Fibroblast of the conjunctiva (primary cell): ENCODE measurements around the gene TACR1.
"Not testable (repeated sequence)": the region's sequence is repeated elsewhere in the genome, so short reads cannot be mapped to it uniquely, and the experiment has no call there.

Experiments
- DNase-seq: peaks from one replicate; pipeline ENCODE4 v3.0.0-alpha.2; 2010; ENCODE audit warnings: low read depth

Gene TACR1, protein sequence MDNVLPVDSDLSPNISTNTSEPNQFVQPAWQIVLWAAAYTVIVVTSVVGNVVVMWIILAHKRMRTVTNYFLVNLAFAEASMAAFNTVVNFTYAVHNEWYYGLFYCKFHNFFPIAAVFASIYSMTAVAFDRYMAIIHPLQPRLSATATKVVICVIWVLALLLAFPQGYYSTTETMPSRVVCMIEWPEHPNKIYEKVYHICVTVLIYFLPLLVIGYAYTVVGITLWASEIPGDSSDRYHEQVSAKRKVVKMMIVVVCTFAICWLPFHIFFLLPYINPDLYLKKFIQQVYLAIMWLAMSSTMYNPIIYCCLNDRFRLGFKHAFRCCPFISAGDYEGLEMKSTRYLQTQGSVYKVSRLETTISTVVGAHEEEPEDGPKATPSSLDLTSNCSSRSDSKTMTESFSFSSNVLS

DNA sequence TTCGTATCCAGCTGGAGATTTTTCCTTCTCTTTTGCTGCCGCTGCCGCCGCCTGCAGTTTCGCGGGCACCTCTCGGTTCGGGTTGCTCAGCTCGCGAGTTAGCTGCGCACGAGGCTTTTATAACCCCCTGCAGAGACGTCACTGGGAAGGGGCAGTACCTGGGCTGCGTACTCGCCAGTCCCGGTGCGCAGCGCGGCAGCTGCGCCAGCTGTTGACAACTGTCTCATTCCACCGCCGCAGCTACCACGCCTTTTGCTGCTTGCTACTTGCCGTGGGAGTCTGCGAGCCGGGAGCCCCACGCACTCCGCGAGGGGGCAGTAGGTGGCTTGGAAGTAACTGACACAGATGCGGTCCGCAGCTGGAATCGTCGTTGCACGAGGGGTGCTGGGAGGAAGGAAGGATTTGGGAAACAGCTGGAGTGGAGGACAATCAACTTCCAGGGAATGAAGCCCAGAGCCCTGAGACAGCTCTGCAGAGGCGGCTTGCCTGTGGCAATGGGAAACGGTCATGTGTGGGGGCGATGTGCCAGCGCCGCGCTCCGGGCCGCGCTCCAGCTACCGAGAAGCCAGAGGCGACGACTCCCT is at the start of gene TACR1:
TACR1 (minus strand) TSS at position 93 of the 584 bp plus-strand sequence. CDS start 586 bp downstream, outside the sequence.
- peak; percentile 50 for DNase-seq

DNA sequence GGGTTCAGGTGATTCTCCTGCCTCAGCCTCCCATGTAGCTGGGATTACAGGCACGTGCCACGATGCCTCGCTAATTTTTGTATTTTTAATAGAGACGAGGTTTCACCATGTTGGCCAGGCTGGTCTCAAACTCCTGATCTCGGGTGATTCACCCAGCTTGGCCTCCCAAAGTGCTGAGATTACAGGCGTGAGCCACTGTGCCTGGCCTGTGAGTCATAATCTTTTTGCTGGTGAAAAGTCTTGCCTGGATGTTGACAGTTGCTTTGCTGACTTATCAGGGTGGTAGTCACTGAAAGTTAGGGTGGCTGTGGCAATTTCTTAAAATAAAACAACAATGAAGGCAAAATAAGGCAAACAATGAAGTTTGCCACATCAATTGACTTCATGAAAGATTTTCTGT is 49.3 kb upstream of the TACR1 start:
- DNase-seq, result not testable (repeated sequence)

DNA sequence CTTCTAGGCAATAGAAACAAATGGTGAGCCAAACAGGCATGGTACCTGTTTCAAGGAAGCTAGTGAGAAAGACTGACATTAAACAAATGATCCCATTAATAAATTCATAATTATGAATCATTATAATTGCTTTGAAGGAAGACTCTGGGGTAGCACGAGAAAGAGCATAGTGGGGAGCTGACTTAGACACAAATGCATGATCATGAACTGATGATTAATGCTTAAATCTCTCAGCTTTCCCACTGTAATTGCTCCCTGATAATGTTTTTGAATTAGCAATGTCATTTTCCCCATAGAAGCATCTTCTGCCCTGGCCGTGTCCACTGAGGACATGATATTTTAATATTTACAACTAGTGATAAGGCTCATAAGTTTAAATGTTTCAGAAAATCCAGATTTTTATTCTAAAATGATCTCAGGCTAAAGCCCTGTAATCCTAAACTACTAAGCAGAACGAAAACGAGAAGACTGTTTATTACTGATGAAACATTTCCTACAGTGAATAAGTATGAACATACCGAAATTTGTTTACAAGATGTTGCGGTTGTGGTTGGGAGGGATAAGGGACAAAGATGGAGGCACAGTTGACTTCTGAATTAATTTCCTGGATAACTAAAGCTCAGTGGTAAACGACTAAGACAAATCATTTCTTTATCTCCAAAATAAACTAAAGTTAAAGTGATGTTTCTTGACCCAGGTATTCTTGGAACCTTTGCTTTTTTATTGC is 47.3 kb upstream of the TACR1 start:
- no peak for DNase-seq

DNA sequence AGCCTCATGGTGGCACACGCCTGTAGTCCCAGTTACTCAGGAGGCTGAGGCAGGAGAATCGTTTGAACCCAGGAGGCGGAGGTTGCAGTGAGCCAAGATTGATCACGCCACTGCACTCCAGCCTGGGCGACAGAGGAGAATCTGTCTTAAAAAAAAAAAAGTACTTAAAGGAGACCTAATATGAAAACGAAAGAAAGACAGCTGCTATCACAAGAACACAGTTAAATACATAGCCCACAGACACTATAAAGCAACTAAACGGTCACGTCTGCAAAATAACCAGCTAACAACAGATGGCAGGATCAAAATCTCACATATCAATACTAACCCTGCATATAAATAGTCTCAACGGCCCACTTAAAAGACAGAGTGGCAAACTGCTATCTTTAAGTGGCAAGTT is 43.9 kb upstream of the TACR1 start:
- no peak for DNase-seq

DNA sequence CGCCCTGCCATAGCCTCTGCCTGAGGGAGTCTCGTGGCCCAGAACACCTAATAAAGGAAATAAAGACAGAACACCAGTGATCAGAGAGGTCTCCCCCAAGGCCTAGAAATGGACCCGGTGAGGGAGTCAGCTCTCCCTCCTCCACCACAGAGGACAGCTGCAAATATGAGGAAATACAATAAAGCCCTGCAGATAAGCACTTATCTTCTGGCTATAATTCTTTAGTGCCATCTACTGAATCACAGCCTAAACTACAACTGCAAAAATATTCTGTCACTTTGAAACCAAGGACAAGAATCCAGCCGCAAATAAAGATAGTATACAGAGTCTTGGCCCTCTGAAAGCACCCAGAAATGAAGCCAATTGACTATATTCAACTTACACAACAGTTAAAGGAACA is 42.4 kb upstream of the TACR1 start:
- no peak for DNase-seq

DNA sequence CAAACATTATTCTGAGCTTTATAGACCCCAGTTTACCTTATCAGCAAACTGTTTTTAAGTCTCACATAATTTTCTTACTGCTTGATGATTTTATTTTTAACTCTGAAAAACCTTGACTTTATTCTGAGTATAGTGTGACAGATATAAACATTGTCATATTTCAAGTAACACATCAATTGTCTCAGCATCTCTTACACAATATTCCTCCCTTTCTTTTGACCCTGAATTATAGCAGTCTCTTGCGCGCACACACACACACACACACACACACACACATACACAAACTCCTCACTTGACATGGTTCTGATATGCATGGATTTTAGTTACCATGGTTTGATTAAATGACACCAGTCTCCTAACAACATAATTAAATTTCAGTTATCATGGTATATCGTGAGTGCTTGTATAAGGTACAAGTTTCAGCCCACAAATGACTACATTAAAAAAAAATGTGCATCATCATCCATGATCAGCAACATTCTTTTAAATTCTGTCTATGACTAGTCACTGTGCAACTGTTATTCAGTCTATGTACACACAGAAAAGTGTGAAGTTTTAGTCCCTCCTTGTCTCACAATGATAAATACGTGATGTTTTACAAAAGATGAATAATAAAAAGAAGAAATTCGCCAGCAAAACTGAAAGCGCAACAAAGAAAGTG is 39.5 kb upstream of the TACR1 start:
- DNase-seq, result peak; percentile 29

DNA sequence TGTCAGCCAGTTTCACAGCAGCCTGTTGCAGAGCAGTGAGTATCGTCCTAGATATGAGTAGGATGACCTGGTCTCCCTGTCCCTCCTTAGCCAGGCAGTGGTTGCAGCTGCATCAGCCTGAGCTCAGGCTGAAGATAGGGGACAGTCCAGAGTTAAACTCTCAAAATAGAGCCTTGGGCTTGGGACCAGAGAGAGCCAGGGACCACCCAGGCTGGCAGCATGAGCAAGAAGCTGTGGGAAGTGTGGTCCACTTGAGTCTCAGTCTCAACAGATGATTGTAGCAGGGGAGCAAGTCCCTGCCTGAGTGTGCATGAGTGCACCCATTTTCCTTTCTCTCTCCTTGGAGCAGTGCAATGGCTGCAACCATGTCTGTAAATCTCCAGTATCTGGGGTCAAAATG is 38.0 kb upstream of the TACR1 start:
- DNase-seq, result no peak

DNA sequence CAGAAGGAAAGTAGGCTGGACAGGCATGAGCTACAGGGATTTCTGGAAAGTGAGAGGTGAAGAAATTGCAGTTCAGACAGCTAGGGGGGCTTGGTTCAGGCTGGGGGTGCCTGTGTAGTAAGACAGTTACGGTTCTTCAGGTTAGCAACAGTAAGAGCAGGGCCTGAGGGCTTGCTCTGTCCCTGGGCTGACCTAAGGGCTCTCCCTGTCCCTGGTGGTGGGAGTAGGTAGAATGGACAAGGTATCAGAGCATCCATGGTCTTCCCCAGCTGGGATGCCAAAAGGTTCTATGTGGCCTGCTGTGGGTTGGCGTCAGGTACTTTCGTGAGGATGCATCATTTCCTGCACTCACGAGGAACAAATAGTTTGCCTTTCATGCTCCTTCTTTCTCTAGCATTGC is 34.6 kb upstream of the TACR1 start:
- DNase-seq, result no peak

DNA sequence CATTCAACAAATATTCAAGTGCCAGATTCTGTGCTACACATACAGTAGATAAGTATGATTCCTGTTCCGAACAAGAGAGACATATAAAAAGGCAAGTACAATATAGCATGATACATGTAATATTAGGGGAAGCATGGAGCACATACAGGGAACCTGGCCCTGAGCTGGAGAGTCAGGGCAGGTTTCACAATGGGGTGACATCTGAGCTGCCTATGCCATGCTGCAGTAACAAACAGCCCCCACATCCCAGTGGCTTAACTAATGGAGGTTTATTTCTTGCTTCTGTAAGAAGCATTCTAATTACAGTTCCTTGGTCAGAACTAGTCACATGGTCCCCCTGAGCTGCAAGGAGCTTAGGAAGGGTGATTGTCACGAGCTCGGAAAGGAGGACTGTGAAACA is 27.3 kb upstream of the TACR1 start:
- no peak for DNase-seq

DNA sequence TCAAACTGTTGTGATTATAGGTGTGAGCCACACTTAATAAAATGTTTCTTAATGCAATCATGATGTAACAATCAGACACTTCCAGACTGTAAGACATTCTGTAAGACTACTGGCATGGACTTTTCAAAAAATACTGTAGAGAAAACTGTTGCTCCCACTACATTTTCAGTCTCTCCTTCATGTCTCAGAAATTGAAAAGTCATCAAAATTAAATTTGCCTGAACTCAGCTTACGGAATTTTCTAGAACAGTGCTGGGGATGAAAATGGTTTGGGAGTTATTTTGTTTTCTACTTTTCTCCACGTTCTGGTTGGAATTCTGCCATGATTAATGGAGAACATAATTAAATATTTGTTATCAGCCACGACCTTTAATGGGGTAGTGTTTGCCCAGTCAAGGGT is 26.8 kb upstream of the TACR1 start:
- DNase-seq, result no peak

DNA sequence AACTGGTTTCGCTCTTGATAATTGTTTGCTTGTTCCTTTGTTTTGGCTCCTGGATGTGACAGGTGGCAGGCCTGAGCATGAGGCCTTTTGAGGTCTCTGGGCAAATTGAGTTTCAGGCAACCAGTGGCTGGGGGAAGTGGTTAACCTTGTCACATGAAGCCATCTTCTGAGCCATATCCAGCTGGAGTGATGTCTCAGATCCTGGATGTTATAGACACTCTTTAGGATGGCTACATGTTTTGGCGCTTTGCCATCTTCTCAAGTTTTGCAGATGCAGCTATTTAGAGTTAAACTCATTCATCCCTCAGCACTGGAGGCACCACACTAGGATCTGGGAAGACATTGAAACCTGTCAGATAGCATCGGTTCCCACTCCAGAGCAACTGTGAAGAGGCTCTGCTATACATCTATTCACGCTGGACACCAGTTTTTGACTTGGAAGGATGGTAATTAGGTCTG is 25.3 kb upstream of the TACR1 start:
- DNase-seq, result no peak

DNA sequence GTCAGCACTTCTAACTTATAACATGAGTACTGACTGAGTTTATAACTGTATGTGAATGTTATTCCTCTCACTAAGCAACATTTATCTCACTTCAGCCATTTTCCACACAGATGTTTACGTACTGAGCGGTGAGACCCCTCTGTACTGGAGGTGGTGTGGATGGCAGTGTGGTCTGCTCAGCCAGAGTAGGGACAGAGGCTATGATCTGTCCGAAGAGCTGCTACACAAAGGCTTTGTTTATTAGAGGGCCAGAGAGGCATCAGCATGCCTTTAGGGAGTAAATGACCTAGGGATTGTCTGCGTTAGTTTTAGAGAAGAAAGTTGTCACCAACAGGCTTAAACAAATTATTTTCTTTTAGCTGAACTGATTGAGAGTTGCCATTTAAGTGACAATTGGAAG is 23.2 kb upstream of the TACR1 start:
- no peak for DNase-seq

DNA sequence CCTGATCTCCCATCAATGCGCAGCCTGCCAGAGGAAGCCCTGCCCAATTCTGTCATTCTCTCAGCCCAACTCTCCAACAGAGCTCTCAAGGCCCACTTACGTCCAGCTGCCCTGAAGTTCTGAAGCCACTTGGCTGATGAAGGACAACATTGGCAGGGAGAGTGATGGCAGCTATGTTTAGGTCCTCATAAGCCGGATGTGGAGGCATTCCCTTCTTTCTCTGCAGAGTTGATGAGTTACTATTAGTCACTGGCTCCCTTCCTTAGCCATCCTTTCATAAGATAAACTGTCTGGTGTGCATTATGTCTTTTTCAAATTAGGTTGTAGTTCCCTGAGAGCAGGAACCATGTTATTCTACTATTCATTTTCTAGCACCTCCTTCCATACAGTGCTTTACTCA is 22.5 kb upstream of the TACR1 start:
- peak; percentile 21 for DNase-seq

DNA sequence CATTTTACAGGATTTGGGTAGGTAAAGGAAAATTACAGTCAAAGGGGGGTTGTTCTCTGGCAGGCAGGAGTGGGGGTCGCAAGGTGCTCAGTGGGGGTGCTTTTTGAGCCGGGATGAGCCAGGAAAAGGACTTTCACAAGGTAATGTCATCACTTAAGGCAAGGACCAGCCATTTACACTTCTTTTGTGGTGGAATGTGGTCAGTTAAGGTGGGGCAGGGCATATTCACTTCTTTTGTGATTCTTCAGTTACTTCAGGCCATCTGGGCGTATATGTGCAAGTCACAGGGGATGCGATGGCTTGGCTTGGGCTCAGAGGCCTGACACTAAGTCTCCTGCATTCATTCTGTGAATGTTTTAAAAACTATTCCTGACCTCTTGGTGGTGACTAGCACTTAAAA is 19.9 kb upstream of the TACR1 start:
- DNase-seq, result not testable (repeated sequence)

DNA sequence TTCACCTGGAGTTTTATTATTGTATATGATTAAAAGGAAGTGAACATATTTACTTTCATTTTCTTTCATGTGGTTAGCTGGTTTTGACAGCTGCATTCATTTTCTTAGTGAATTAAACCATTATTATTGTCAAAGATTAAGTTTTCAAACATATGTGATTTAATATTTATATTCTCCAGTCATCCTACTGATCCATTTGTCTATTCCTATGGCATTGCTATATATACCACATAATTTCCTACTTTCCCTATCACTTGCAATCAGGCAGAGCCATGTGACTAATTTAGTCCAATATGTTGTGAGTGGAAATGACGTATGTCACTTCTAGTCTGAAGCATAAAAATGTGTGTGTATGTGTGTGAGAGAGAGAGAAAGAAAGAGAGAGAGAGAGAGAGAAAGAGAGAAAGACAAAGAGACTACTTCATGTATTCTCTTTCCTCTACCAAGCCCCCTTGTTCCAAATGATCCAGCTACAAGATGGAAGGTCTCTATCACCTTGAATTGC is 12.0 kb upstream of the TACR1 start:
- no peak for DNase-seq

DNA sequence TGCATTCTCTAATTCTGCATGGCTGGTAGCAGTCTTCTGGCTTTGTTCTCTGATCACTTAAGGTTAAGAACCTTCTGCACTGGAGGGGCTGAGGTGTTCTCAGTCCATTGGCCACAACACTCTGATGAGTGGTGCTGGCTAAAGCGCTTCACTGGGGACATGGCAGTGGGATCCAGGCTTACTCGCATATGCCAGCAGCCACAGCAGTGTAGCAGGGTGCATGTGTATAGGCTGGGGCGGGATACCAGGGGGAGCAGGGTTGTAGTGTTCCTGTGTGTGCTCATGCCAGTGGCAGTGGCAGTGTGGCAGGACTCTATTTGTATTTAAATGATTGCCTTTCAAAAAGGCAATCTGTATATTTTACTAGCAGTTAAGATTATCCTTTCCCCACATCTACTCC is 11.1 kb upstream of the TACR1 start:
- no peak for DNase-seq

DNA sequence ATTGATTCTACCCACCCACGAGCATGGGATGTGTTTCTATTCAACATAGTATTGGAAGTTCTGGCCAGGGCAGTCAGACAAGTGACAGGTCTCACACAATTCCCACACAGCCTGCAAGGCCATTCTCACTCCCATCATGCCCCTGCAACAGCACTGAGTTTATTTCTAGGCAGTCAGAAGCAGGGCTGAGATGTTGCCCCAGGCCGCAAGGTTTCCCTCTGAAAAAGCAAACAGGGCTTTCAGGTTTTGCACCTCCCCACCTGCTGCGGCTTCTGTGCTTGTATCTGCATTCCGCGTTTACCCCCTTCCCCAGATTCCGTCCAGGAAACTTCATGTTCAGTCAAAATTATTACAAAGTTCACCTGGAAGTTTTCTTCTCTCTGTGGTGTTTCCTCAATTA is 9.4 kb upstream of the TACR1 start:
- no peak for DNase-seq

DNA sequence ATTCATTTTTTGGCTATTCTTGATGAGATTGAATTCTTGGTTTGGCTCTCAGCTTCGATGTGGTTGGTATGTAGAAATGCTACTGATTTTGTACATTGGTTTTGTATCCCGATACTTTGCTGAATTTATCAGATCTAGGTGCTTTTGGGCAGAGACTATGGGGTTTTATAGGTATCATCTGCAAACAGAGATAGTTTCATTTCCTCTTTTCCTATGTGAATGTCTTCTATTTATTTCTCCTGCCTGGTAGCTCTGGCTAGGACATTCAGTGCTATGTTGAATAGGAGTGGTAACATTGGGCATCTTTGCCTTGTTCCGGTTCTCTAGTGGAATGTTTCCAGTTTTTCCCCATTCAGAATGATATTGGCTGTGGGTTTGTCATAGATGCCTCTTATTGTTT is 5.5 kb upstream of the TACR1 start:
- DNase-seq, result no peak

DNA sequence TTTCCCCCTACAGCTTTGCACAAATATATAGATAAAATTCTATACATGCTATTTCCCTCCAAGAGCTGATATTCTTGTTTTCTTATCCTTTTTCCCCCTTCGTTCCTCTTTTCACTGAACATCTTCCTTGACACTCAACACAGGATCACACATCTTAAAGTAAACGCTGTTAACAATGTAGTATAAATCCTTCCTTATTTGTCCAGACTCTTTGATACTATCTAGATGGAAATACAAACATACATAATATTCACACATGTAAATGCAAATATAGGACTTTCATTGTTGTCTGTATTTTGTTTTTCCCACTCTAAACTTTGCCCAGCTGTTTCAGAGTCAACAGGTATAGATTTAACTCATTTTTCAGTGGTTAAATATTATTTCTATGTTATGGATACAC is 3.0 kb upstream of the TACR1 start:
- no peak for DNase-seq

DNA sequence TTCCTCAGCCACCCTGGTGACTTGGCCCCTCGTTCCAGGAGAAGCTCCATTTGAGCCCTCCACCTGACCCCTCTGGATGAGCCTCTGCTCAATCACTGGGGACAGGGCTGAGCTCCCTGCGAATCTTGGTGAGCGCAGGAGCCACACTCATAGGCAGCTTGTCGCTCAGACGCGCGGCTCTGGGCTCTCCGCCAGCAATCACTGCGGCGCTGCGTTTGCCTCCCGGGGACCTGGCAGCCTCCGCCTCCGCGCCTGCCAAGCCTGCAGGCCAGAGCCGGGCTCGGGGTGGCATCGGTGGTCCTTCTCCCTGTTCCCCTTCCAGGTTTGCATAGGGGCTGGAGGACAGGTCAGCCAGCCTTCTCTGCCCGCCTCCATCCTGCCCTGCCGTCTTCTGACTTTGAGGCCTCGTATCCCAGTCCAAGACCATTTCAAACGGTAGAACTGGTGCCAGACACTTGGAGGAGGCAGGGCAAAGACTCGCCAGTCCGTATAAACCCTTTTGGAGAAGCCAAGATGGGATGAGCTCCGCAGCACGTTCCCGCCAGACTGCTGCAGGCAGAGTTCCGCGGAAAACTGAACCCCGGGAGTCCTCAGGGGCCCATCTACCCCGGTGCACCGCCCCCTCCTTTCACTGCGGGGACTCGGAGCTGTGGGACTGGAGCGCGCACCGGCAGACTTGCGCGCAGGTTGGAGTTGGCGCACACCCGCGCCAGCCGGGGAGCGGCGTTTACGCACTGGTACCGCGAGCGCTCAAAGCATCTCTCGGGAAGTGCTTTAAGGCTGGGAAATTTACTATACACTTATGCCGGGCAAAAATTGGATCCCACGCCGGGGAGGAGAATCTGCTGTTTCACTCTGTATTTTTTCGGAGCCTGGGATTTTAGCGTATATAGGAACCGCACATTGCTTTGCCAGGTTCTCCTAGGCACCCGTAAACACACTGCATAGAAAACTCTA is 1.1 kb upstream of the TACR1 start:
- no peak for DNase-seq

DNA sequence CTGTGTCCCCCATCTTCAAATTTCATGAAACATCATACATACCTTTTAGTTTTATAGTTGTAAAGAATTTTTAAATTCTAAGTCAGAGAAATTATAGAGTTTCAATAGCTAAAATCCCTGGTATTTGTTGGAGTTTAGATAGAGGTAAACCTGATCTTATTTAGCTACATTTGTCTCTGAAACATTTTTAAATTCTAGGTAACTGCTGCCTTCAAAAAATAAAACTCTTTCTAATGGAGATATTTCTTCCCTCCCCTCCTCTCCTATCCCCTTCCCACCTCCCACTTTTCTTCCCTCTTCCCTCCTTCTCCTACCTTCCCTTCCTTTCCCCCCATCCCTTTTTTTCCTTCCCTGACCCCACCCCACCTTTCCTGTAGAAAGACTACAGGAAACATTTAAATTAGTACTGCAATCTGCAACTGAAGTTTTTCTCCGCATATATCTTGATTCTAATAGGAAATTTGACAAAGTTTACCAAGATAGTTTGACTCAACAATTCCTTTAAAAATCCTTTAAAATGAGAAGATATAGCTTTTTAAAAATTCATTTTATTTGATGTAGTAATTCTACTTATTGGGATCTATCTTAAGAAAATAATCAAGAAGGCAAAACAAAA is 4.1 kb downstream of the TACR1 start:
- DNase-seq, result no peak
